ENCODE results near the gene LRRC15. TPM values are rescaled to one million over a fixed set of nuclear protein-coding genes. Genes with fewer than 3 reads are reported as not detected.
A peak's percentile ranks its signal among the peaks of the same experiment; 100 is the strongest.

Gene LRRC15
- total RNA-seq, 1 experiment from 2014 or later: 0.40 TPM

GRCh38 chr3:194364652-194365434 is 4.7 kb downstream of the LRRC15 start:
- DNase-seq (ENCODE audit: low read depth): peak; percentile 72

DNA sequence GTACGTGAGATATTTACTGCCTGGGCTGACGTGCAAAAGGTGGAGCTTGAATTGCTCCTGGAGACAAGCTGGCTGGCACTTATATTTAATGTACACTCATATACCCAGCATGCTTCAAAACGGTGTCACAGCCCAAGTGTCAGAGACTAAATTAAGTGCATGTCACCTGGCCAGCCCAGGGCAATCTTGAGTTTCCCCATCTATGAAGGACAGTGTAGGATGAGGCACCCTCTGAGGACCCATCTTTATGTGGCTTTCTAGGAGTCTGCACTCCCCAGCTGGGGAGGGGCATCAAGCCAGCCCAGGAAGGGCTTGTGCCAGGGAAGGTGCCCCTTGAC is 5.3 kb downstream of the LRRC15 start:
- no peak for DNase-seq (ENCODE audit: low read depth)

DNA sequence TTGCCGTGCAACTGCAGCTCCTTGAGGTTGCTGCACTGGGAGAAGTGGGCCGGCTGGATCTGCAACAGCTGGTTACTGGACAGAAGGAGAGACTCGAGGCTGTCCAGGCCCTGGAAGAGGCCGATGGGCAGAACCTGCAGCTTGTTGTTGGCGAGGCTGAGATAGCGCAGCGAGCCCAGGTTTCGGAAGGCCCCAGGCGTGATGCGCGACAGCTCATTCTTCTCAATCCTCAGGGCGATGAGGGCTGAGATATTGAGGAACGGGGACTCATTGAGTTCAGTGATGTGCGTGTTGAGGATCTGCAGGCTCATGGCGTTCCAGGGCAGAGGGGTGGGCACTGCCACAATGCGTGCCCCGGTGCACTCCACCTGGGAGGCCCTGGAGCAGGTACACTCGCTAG is 9.0 kb downstream of the LRRC15 start:
- no peak for DNase-seq (ENCODE audit: low read depth)

GRCh38 chr3:194357681-194358080 is 11.9 kb downstream of the LRRC15 start:
- no peak for DNase-seq (ENCODE audit: low read depth)

- DNase-seq (ENCODE audit: low read depth): no peak
These were observed 14.2 kb downstream of the LRRC15 start for GRCh38 chr3:194355379-194355778.

DNA sequence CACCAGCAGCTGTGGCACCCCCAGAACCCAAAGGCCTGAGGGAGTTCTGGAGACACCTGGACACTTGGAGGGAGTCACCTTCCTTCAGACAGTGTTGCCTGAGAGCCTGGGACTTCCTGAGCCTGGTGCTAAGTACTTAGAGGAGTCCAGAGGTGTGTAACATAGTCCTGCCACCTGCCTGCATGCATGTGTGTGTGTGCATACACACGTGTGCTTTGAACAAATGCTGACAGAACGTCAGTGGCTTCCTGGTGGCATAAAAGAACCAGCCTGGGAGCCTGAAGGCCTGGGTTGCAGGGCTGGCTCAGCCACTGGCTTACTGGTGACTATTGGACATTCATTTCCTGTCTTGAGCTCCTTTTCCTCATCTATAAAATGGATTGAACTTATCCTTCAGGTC is 15.2 kb downstream of the LRRC15 start:
- no peak for DNase-seq (ENCODE audit: low read depth)

- DNase-seq (ENCODE audit: low read depth): no peak
These were observed 16.8 kb downstream of the LRRC15 start for GRCh38 chr3:194352667-194353246.

- no peak for DNase-seq (ENCODE audit: low read depth)
These were observed 17.5 kb downstream of the LRRC15 start for GRCh38 chr3:194351952-194352536.

DNA sequence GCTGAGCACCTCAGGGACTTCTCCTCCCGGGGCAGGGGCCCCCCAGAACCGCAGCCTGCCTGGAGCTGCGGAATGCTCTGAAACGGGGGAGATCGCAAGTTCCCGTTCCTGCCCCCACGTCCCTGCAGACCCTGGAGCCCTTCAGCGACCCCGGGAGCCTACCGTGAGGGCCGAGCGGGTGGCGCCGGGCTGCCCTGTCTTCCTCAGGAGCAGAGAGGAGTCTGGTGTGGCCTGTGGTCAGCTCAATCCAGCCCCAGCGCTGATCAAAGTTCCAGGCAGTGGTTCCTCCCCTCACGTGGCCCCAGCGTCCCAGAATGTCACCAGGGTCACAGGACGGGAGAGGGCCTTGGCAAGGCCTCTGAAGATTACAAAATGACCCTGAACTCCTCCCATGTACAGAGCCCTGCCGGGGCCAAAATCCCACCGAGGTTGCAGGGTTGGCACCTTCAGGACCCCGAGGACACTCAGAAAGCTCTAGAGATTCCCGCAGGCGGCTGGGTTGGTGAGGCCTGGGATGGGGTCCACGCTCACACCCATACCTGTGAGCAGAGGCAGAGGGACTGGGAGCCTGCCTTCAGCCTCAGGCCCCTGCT is 18.4 kb downstream of the LRRC15 start, which contains the start of gene CPN2:
TSS of gene CPN2 (minus strand) at position 249 of the 593 bp plus-strand sequence. CDS start 8,626 bp downstream, outside the sequence.
- no peak for DNase-seq (ENCODE audit: low read depth)

- DNase-seq (ENCODE audit: low read depth): no peak
These were observed 18.8 kb downstream of the LRRC15 start for GRCh38 chr3:194350726-194351071.

DNA sequence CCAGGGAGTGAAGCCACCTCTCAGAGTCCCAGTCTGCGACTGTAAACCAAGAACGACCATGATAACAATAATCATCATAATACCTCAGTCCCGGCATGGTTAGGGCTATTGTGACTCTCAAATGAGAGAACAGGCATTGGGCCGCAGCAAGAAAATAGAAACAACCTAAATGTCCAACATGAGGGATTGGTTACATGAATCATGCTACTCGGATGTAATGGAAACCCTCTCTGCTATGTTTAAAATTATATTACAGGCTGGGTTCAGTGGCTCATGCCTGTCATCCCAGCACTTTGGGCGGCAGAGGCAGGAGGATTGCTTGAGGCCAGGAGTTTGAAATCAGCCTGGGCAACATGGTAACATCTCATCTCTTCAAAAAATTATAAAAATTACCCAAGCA is 21.2 kb downstream of the LRRC15 start:
- DNase-seq (ENCODE audit: low read depth): no peak

DNA sequence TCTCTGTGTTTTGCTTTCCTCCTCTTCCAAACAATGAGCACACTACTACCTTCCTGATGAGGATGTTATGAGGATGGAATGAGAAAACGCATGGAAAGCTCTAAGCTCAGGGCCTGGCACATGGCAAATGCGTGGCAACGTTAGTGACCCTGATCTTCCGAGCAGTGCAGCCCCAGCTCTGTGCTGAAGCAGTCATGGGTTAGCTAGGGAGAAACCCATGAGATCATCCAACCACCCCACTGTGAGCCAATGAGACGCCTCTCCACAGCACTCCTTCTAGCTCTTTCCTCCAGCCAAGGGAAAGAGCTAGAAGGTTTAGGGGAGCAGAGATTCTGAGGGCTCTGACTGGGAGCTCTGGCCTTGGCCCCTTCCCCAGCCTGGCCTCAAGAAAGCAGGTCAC is 22.9 kb downstream of the LRRC15 start:
- DNase-seq (ENCODE audit: low read depth): no peak

- no peak for DNase-seq (ENCODE audit: low read depth)
These were observed 23.5 kb downstream of the LRRC15 start for GRCh38 chr3:194346035-194346434.

DNA sequence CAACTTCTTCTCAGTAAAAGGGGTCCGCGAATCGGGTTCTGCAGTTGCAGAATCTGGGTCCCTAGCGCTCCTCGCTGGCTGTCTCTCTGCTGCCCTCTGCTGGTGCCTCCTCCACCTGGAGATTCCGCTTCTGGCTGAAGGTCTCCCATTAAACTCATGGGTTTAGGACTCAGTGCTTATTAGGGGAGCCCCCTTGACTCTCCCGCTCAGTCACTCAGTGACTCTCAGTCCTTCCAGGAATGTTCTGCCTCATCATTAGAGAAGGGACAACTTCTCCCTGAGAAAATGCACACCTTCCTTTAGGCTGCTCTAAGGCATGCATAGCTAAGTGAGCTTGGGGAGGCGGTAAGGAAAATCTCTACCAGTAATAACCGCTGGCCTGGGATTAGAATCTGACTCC is 25.5 kb downstream of the LRRC15 start:
- DNase-seq (ENCODE audit: low read depth): peak; percentile 59

DNA sequence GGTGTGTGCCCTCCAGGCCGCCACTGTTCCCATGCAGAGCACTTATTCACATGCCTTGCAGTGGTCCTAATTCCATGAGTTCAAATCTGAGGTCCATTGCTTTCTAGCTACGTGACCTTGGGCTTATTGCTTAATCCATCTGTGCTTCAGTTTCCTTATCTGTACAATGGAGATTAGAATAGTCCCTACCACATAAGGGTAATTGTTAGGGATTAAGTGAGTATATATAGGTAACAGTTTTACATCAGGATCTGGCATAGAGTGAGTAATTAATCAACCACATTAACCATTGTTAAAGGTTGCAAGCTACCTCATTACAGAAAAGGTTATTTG is 26.0 kb downstream of the LRRC15 start:
- no peak for DNase-seq (ENCODE audit: low read depth)

- DNase-seq (ENCODE audit: low read depth): no peak
These were observed 26.5 kb downstream of the LRRC15 start for GRCh38 chr3:194342861-194343560.

GRCh38 chr3:194340757-194341400 is 28.7 kb downstream of the LRRC15 start:
- DNase-seq (ENCODE audit: low read depth): no peak

DNA sequence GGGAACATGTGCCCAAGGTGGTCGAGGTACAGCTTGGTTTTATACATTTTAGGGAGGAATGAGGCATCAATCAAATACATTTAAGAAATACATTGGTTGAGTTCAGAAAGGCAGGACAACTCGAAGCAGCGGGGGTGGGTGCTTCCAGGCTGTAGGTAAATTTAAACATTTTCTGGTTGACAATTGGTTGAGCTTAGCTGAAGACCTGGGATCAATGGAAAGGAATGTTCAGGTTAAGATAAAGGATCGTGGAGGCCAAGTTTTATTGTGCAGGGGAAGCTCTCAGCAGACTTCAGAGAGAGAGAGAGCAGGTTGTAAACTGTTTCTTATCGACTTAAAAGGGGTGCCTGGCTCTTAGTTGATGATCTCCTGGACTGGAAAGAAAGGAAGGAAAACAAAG is 29.7 kb downstream of the LRRC15 start:
- no peak for DNase-seq (ENCODE audit: low read depth)

- no peak for DNase-seq (ENCODE audit: low read depth)
These were observed 30.2 kb downstream of the LRRC15 start for GRCh38 chr3:194339356-194339755.

GRCh38 chr3:194337965-194338753 is 31.4 kb downstream of the LRRC15 start:
- DNase-seq (ENCODE audit: low read depth): no peak

Data from HT1080 (cell line).